ENCODE measurements around the gene AVPR2.

Gene AVPR2

DNA sequence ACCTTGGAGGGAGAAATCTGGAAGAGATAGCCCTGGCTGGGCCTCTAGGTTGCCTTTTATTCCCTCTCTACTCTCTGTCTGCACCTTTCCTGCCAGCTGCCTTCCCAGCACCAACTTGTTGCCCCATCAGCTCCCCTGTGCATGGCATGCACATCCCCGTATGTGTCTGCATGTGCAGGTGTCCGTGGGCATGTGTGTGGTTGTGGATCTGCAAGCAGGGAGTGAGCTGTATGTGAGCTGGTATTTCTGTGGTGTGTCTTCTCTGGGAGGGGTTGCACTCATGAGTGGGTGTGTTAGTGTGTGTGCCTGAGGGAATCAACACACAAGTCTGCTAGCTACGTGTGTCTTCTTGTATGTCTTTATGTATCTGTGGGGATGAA lies 28.4 kb upstream of the AVPR2 start:
- TF ChIP-seq, protein P1, sequence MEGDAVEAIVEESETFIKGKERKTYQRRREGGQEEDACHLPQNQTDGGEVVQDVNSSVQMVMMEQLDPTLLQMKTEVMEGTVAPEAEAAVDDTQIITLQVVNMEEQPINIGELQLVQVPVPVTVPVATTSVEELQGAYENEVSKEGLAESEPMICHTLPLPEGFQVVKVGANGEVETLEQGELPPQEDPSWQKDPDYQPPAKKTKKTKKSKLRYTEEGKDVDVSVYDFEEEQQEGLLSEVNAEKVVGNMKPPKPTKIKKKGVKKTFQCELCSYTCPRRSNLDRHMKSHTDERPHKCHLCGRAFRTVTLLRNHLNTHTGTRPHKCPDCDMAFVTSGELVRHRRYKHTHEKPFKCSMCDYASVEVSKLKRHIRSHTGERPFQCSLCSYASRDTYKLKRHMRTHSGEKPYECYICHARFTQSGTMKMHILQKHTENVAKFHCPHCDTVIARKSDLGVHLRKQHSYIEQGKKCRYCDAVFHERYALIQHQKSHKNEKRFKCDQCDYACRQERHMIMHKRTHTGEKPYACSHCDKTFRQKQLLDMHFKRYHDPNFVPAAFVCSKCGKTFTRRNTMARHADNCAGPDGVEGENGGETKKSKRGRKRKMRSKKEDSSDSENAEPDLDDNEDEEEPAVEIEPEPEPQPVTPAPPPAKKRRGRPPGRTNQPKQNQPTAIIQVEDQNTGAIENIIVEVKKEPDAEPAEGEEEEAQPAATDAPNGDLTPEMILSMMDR (IDR thresholded peaks at IDR 0.05; ENCODE audit: borderline replicate concordance, insufficient read depth, low read depth, low read length) = no peak
- no peak overlapping the region for H3K4me3 ChIP-seq (ENCODE audit: low read depth, low read length)

DNA sequence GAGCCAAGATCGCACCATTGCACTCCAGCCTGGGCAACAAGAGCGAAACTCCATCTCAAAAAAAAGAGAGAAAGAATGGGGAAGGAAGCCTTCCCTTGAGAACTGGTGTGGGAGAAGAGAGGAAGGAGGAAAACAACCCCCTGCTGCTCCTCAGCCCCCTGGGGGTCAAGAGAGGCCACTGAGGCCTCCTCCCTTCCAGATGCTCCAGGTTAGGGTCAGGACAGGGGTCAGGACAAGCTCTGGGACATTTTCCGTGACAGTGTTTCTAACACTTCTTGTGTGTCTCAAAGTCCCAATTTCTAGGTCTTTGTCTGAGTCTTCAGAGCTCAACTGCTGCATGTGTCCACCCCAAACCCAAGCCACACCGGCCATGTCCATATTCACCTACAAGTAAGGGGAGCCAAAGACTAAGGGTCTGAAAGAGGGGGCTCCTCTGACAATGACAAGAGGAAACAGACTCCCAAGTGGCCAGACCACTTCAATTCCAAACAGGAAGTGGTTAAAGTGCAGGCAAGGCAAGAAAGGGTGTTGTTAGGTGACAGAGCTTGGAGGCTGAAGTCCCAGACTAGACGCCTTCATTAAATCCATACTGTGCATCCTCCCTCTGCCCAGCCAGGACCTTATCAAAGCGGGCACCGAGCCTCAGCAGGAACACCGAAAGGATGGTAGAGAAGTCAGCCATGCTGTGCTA lies 26.8 kb upstream of the AVPR2 start:
- TF ChIP-seq, protein P1 (IDR thresholded peaks at IDR 0.05; ENCODE audit: borderline replicate concordance, insufficient read depth, low read depth, low read length) = no peak
- no peak overlapping the region for H3K4me3 ChIP-seq (ENCODE audit: low read depth, low read length)

DNA sequence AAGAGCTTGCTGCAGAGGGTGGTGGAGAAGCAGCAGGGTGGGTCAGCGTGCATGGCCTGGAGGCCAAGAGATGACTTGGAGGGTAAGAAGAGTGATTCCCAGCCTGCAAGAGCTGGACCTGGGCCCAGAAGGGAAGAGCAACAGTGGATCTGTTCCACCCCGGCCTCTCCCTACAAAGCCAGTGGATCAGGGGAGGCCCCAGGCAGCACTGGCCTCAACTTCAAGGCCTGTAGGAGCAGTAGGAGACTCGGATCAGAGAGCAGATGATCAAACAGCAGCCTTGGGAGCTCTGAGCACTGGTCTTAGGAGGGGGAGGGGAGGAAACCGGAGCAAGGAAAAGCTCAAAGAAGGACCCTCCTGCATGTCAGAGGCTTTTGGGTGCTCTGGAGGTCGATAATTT lies 26.1 kb upstream of the AVPR2 start:
- no peak overlapping the region for H3K4me3 ChIP-seq (ENCODE audit: low read depth, low read length)

DNA sequence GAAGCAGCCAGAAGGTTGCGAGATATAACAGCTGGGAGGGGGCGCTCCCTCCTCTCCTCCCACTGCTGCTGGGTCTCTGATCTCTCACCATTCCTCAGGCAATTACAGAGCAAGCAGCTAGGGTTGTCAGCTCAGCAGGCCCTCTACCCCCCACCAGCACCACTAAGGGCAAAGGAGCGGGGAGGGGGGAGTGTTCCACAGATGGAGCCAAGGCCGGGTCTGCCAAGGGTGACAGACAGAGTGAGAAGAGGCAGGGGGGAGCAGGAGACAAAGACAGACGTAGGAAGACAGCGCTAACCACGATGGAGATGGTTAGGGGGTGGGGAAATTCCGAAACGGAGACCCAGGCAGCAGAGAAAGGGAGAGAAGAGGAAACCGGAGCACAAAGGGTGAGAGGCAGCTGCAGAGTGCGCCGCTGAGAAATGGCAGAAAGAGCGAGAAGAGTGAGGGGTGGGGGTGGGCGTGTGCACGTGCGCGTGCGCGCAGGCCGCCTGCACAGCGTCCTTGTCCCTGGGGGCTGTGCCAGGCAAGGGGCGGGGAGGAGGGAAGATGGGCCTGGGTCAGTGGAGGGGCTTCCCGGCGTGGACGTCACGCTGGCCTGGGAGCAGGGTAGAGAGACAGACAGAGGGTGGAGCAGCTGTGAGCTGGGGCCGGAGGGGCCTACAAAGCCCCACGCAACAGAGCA lies 25.4 kb upstream of the AVPR2 start:
- no peak overlapping the region for H3K4me3 ChIP-seq (ENCODE audit: low read depth, low read length)
- TF ChIP-seq, protein P1 (IDR thresholded peaks at IDR 0.05; ENCODE audit: borderline replicate concordance, insufficient read depth, low read depth, low read length) = no peak

More for the DNA sequence above, 26.1 kb upstream of the AVPR2 start:
- TF ChIP-seq, protein P1 (IDR thresholded peaks at IDR 0.05; ENCODE audit: borderline replicate concordance, insufficient read depth, low read depth, low read length) = no peak

DNA sequence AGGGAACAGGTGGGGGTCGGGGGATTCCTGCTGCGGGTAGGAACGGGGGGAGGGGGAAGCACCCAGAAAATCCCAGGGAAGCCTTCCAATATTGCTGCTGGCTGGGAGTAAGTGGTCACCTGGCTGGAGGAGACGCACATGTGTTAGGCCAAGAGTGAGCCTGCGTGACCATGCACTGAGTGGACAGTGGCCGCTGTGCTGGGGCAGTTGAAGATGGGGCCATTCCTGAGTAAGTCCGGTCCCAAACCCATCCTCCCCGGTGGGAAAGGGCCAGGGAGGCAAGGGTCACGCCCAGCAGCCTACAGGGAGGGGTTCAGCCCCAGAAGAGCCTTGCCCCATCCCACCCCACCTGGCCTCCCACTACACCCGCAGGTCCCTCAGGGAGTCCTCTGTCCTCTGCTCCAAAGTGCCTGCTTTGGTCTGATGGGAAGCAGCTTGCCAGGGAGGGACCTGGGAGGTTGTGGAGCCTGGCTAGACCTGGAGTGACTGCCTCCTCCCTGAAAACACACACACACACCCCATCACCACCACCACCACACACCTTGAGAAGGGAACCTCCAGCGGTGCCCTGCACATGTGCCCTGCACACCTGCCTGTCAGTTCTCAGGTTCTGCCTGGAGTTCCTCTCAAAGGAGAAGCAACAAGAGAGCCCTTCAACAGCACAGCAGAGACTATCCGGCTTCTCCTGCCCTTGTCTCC lies 24.6 kb upstream of the AVPR2 start:
- no peak overlapping the region for H3K4me3 ChIP-seq (ENCODE audit: low read depth, low read length)
- TF ChIP-seq, protein P1 (IDR thresholded peaks at IDR 0.05; ENCODE audit: borderline replicate concordance, insufficient read depth, low read depth, low read length) = no peak

DNA sequence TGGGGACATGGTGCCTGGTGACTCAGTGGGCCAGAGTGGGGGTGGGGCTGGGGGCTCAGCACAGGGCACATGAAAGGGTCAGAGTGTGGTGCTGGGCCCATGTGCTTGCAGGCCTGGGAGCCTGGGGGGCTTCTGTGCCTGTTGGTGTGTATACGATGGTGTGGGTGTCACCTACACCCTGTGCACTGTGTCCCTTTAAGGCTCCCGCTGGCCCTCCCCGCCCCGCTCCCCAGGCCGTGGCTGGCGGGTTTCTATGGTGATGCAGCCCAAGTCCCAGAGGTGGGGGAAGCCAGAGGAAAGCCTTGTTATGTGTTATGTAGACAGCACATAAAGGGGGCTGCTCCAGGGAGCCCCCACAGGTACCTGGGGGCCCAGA lies 24.0 kb upstream of the AVPR2 start:
- TF ChIP-seq, protein P1 (IDR thresholded peaks at IDR 0.05; ENCODE audit: borderline replicate concordance, insufficient read depth, low read depth, low read length) = no peak
- no peak overlapping the region for H3K4me3 ChIP-seq (ENCODE audit: low read depth, low read length)

Data from GM12875 (cell line).